HUES48 (cell line): Measurements from ENCODE around the gene LYRM4.

Source experiments
- H3K27ac ChIP-seq: one replicate; pipeline ENCODE4 v1.7.0; 2013; ENCODE audit warnings: low read depth, low read length, inconsistent platforms
- H3K27me3 ChIP-seq: 2 replicates; pipeline ENCODE4 v1.6.1; 2013; ENCODE audit warnings: mild to moderate bottlenecking, low read length; ENCODE audit not compliant: control insufficient read depth, insufficient read depth
- H3K36me3 ChIP-seq: 2 replicates; pipeline ENCODE4 v1.6.1; 2013; ENCODE audit warnings: low read length; ENCODE audit not compliant: control insufficient read depth, insufficient read depth
- H3K4me1 ChIP-seq: 2 replicates; pipeline ENCODE4 v1.6.1; 2013; ENCODE audit warnings: mild to moderate bottlenecking, low read length; ENCODE audit not compliant: control insufficient read depth, insufficient read depth
- H3K4me3 ChIP-seq: 2 replicates; pipeline ENCODE4 v1.5.1; 2013; ENCODE audit warnings: mild to moderate bottlenecking, low read depth, low read length
- H3K9ac ChIP-seq: 2 replicates; pipeline ENCODE4 v1.6.1; 2013; ENCODE audit warnings: mild to moderate bottlenecking, low read depth, low read length, moderate library complexity
- H3K9me3 ChIP-seq: 2 replicates; pipeline ENCODE4 v1.6.1; 2013; ENCODE audit warnings: low read length; ENCODE audit not compliant: control insufficient read depth, insufficient read depth

Gene LYRM4

DNA sequence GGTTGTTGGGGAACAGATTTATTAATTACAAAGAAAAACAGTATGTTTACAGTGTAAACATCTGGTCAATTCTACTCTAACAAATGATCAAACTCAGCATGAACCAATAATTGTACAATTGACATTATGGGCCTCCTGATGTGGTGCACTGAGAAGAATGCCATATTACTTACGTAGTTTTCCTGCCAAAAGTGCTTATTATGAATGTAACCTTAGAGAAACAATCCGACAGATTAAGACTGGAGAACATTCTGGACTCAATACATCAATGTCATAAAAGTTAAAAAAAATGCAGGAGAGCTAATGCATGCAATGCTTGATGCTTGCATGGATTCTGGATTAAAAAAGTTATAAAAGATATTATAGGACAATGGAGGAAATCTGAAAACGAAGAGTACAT, 69.0 kb downstream of the LYRM4 start:
- Histone ChIP-seq H3K9me3 (no peaks in the 10 kb centered on the region), H3K4me3 (no peak overlapping the region), H3K36me3 (no peaks in the 10 kb centered on the region), H3K27me3 (no peaks in the 10 kb centered on the region), H3K27ac (no peak overlapping the region), H3K9ac (no peak overlapping the region), H3K4me1 (peaks cover 7% of the 10 kb centered on the region)

DNA sequence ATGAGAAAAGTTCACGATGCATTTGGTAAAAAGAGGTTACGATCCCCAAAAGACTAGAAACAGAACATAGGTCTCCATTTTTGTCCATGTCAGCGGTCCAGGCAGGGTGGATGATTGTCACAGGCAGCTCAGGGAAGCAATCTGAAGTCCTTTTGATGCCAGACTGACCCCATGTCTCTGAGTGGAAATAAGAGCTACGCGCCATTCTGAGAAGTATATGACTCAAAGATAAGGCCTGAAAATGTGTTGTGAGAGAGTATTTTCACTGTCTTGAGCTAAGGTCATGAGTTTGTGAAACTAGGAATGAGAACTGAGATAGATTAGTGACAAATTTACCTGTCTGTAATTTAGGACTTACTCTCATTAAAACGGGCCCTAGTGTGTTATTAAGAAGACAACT, 69.5 kb downstream of the LYRM4 start:
- H3K27me3 ChIP-seq, result no peaks in the 10 kb centered on the region
- H3K36me3 ChIP-seq, result no peaks in the 10 kb centered on the region
- no peak overlapping the region for H3K4me3 ChIP-seq
- no peaks in the 10 kb centered on the region for H3K9me3 ChIP-seq
- H3K4me1 ChIP-seq, result peaks cover 7% of the 10 kb centered on the region
- no peak overlapping the region for H3K9ac ChIP-seq
- no peak overlapping the region for H3K27ac ChIP-seq

DNA sequence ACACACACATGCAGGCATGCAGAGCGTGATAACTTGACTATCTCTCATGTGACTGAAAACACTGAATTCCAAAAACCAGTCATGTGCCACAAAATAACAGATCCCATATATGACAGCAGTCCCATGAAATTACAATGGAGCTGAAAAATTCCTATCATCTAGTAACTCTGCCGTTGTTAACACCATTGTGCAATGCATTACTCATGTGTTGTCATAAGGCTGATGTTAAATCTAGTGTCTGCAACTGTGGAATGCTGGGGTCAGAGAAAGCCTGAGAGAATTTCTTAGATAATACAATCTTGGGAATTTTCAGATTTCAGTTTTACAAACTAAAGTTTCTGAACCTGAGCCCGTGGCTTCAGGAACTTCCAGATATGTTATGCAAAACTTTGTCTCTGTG, 70.2 kb downstream of the LYRM4 start:
- Histone ChIP-seq H3K27ac (no peak overlapping the region), H3K36me3 (no peaks in the 10 kb centered on the region), H3K9me3 (no peaks in the 10 kb centered on the region), H3K4me3 (no peak overlapping the region), H3K9ac (no peak overlapping the region), H3K4me1 (peaks cover 7% of the 10 kb centered on the region), H3K27me3 (no peaks in the 10 kb centered on the region)

DNA sequence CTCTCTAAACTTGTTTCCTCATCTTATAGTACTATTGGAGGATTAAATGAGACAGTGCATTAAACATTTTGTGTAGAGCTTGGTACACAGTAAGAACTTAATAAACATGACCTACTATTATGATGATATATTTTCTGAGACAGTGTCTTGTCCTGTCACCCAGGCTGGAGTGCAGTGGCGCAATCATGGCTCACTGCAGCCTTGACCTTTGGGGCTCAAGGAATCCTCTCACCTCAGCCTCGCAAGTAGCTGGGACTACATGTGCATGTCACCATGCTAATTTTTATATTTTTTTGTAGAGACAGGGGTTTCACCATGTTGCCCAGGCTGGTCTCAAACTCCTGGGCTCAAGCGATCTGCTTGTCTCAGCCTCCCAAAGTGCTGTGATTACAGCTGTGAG, 72.1 kb downstream of the LYRM4 start:
- H3K27ac ChIP-seq, result no peak overlapping the region
- no peaks in the 10 kb centered on the region for H3K36me3 ChIP-seq
- no peak overlapping the region for H3K4me3 ChIP-seq
- H3K9me3 ChIP-seq, result no peaks in the 10 kb centered on the region
- no peaks in the 10 kb centered on the region for H3K27me3 ChIP-seq
- no peak overlapping the region for H3K9ac ChIP-seq
- peaks cover 11% of the 10 kb centered on the region for H3K4me1 ChIP-seq

DNA sequence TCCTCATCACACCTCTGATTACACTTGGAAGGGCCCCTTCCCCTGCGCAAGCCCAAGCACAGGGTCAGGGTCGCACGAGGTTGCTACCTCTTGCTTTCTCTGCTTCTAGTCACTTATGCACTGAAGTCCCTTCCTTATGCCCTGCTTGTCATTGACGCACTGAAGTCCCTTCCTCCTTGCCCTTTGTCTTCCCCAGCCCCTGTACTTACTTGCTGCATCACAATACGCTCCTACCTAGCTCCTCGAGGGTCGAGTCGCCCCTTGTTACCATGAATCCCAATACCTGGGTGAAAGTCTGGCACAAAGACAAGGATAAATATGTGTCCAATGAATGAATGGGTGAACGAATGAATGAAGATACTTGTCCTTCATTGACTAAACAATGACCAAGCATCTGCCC, 75.9 kb downstream of the LYRM4 start:
- Histone ChIP-seq H3K4me1 (peaks cover 4% of the 10 kb centered on the region; the same call in 1 of the 2 replicates), H3K27me3 (no peaks in the 10 kb centered on the region), H3K4me3 (no peak overlapping the region), H3K9me3 (no peaks in the 10 kb centered on the region), H3K9ac (no peak overlapping the region), H3K27ac (no peak overlapping the region), H3K36me3 (no peaks in the 10 kb centered on the region)

DNA sequence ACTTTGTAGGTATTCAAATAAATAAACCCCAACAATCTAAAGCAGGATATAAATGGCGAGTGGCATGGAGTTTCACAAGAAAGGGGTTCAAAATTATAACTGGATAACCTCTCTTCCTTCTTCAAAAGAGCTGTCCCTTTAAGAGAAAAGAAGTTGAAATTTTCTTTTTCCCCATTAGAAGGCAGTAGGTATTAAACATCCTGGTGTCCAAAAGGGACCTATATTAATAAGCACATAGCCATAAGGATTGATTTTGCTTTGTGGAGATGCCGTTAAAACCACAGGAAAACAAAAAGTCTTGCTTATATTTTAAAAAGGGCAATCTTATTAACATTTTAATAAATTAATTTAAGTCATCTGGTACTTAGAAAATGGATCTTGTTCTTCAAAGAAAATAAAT, 76.5 kb downstream of the LYRM4 start:
- H3K9ac ChIP-seq, result no peak overlapping the region
- H3K4me3 ChIP-seq, result no peak overlapping the region
- no peaks in the 10 kb centered on the region for H3K36me3 ChIP-seq
- H3K27ac ChIP-seq, result no peak overlapping the region
- no peaks in the 10 kb centered on the region for H3K27me3 ChIP-seq
- peaks cover 4% of the 10 kb centered on the region; the same call in 1 of the 2 replicates for H3K4me1 ChIP-seq
- H3K9me3 ChIP-seq, result no peaks in the 10 kb centered on the region

DNA sequence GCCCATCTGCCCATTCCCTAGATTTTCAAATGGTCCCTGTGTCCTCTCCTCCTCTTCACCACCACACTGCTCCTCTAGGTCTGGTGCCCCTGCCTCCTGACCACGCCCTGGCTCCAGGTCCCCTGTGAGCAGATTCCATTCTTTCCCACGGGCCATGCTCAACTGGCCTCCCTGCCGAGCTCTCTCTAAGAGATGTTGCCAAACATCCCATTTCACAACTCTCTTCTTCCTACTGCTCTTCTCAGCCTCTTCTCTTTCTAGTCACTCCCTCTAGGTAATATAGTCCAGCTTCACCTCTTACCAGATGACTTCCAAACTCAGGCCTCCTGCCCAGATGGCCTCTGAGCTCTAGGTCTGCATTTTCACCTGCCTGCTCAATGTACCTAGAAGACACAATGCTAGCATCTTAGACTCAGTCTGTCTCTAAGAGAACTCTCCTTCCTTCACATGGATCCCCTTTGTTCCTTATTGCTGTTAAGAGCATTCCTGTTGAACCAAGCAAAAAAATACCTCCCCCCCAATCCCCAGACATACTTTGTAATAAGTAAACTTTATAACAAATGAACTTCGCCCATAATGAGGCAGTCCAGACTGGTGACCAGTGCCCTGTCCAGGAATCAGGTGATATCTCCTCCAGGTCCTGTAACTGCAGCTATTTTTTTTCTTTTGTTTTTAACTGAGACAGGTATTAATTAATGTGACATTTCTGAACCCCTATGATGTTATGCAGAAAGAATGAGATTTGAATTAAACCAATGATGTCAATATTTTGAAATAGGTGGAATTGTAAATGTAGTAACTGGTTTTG, 79.0 kb downstream of the LYRM4 start:
- Histone ChIP-seq H3K4me3 (no peak overlapping the region), H3K9me3 (no peaks in the 10 kb centered on the region), H3K27ac (no peak overlapping the region), H3K27me3 (no peaks in the 10 kb centered on the region), H3K4me1 (peaks cover 4% of the 10 kb centered on the region; the same call in 1 of the 2 replicates), H3K9ac (no peak overlapping the region), H3K36me3 (no peaks in the 10 kb centered on the region)

DNA sequence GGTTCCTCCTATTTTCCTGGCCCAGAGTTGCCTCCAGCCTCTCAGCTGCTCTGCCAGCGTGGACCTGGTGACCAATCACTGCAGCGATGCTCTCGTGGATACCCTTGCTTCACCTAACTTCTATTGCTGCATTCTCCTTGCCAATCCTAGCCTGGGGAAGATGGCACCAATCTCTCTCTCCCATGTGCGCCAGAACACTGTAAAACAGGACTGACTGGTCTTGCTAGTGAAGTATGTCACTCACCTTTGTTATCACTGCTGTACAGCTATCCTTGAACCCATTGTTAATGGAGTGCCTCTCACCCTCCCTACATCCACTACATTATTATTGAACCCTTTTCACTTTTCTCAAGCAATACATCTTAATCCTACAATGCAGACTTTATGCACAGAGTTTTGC, 80.1 kb downstream of the LYRM4 start:
- Histone ChIP-seq H3K4me3 (no peak overlapping the region), H3K27ac (no peak overlapping the region), H3K9ac (no peak overlapping the region), H3K9me3 (no peaks in the 10 kb centered on the region), H3K4me1 (peaks cover 4% of the 10 kb centered on the region; the same call in 1 of the 2 replicates), H3K27me3 (no peaks in the 10 kb centered on the region), H3K36me3 (no peaks in the 10 kb centered on the region)

DNA sequence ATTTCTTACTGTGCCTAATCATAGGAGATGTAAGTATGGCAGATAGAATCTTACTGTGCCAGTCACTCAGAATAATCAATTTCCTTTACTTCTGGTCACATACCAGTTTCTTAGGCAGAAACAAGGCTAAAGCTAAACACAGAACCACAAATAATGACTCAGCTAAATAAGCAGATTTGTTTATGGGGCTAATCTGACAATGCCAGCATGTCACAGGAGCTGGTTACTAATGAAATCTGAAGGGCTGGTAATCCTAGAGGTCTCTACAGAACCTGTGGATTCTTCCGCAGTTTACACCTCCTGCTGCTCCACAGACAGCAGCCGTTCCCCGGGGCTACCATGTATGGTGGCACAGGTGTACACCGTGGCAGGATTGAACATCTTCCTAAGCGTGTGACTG, 80.8 kb downstream of the LYRM4 start:
- Histone ChIP-seq H3K9ac (no peak overlapping the region), H3K4me1 (peaks cover 4% of the 10 kb centered on the region), H3K27me3 (no peaks in the 10 kb centered on the region), H3K4me3 (no peak overlapping the region), H3K27ac (no peak overlapping the region), H3K9me3 (no peaks in the 10 kb centered on the region), H3K36me3 (no peaks in the 10 kb centered on the region)

DNA sequence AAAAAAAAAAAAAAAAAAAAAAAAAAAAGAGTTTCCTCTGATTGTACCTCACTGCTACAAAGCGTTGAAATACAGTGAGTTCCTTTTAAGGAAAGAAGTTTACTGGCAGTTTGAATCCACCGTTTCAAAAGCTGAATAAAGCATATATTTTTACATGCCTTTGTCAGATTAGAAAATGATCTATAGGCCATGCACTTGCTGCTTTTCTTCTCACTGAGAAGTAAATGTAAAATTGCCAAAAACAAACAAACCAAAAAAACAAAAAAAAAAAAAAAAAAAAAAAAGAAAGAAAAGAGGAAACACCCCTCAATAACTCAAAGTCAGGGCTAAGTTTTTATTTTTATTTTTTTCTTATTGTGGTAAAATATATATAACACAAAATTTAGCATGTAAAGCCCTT, 81.9 kb downstream of the LYRM4 start:
- no peak overlapping the region for H3K4me3 ChIP-seq

DNA sequence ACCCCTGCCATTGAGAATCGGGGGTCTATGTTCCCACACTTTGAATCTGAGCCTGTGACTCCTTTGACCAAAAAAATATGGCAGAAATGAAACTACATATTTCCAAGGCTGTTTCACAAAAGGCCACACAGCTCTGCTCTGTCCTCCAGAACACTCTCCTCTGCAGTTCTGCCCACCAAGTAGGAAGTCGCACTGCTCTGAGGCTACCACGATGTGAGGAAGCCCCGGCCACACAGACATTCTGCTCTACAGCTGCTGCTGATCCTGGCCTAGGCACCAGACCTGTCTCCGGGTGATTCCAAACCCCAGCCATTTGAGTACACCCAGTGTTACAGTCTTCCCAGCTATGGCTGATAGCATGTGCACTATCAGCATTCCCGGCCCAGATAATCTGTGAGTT, 85.1 kb downstream of the LYRM4 start:
- Histone ChIP-seq H3K9ac (no peak overlapping the region), H3K36me3 (no peaks in the 10 kb centered on the region), H3K27me3 (no peaks in the 10 kb centered on the region), H3K4me1 (peaks cover 14% of the 10 kb centered on the region), H3K27ac (no peak overlapping the region), H3K4me3 (no peak overlapping the region), H3K9me3 (no peaks in the 10 kb centered on the region)

More for the DNA sequence above, 81.9 kb downstream of the LYRM4 start:
- no peak overlapping the region for H3K9ac ChIP-seq
- no peak overlapping the region for H3K27ac ChIP-seq
- H3K4me1 ChIP-seq, result peaks cover 14% of the 10 kb centered on the region
- no peaks in the 10 kb centered on the region for H3K9me3 ChIP-seq
- H3K36me3 ChIP-seq, result no peaks in the 10 kb centered on the region
- no peaks in the 10 kb centered on the region for H3K27me3 ChIP-seq
